GM12872 (cell line): ENCODE results near the gene VASH2.

ENCODE experiments used
- TF ChIP-seq, protein P1 (sequence below): IDR thresholded peaks from 3 replicates; pipeline ENCODE4 v1.5.1; 2011; ENCODE audit warnings: low read depth, mild to moderate bottlenecking, low read length, moderate library complexity; ENCODE audit not compliant: insufficient read depth

Gene VASH2

GRCh38 chr1:212973899-212974298, 23.6 kb downstream of the VASH2 start:
- TF ChIP-seq, protein P1, sequence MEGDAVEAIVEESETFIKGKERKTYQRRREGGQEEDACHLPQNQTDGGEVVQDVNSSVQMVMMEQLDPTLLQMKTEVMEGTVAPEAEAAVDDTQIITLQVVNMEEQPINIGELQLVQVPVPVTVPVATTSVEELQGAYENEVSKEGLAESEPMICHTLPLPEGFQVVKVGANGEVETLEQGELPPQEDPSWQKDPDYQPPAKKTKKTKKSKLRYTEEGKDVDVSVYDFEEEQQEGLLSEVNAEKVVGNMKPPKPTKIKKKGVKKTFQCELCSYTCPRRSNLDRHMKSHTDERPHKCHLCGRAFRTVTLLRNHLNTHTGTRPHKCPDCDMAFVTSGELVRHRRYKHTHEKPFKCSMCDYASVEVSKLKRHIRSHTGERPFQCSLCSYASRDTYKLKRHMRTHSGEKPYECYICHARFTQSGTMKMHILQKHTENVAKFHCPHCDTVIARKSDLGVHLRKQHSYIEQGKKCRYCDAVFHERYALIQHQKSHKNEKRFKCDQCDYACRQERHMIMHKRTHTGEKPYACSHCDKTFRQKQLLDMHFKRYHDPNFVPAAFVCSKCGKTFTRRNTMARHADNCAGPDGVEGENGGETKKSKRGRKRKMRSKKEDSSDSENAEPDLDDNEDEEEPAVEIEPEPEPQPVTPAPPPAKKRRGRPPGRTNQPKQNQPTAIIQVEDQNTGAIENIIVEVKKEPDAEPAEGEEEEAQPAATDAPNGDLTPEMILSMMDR, result no peak

GRCh38 chr1:212974711-212975110, 24.4 kb downstream of the VASH2 start:
- TF ChIP-seq, protein P1, result no peak

DNA sequence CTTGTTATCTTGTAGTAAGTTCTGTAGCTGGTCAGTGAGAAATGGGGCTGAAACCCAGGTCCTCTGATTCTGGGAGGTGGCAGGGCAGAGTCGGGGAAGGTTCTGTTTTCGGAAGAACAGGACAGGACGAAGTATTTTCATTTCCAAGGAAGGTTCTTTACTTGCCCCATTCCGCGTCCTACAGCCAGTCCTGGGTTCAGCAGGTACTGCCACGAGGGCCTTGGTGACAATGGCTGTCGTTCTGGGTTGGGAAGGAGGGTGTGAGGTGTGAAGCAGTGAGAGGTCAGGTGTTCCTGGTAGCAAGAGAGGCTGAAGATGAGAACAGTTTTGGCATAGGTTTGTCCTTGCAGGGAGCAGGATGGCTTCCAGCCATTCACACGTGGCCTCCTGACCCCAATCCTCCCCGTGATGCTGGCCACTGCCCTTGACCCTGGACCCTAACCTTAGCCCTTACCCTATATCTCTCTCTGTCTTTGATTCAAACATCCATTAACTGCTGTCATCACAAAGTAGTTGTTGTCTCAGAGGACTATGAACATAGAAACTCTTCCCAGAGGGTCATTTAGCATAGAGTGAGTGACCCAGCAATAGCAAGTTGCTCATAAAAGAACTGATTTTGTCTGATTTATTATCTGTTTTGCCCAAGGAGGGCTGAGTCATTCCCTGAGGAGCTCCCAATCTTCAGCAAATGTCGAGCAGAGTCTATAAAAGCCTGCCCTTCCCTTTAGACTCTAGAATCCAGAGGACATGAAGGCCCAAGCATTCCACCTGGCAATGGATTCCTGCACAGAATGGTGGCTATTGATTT, 25.0 kb downstream of the VASH2 start:
- TF ChIP-seq, protein P1, result no peak

DNA sequence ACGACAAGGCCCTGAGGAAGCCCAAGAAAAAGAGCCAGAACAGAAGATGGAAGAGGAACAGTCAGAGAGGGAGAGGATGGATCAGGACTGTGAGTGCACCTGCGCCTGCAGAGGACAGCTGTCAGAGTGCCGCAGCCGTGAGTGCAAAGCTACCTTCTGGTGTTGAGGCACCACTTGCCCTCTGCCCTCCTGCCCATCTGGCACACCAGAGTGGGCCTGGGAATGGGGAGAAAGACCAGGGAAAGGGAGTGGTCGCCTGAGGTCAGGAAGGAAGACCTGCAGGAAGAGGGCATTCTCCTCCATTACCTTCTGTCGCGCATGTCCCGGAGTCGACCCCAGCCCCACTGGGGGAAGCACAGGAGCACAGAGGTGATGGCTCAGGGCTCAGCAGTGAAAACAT, 26.2 kb downstream of the VASH2 start:
- TF ChIP-seq, protein P1, result no peak

DNA sequence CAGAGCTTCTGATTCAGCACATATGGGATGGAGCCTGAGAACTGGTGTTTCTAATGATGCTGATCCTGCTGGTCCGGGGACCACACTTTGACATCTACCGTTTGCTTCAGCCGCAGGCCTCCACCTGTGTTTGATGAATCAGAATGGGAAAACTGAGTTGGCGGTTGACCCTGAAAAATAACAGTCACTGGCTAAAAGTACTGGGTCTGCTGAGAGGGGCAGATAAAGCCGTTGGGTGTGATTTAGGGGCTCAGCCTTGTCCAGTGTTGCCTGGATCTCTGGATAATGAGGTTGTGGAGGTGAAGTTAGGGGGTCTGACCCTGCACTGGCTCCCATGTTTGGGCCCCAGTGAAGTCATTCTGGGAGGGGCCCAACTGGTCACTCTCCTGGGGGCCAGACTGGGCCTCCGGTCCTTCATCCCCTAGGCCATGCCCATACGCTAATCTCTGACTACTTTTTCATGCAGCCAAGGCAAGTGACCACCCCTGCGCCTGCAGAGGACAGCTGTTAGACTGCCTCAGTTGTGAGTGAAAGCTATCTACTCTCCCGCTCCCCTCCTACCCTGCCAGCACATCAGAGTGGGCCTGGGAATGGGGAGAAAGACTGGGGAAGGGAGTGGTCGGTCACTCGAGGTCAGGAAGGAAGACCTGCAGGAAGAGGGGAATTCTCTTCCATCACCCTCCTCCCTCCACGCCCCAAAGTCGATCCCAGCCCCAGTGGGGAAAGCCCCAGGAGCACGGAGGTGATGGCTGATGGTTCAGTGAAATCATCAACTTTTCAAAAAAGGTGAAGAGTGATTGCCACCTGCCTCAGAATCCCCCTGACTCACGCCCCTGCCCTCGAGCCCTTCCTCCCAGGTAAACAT, 27.7 kb downstream of the VASH2 start:
- TF ChIP-seq, protein P1, result no peak

DNA sequence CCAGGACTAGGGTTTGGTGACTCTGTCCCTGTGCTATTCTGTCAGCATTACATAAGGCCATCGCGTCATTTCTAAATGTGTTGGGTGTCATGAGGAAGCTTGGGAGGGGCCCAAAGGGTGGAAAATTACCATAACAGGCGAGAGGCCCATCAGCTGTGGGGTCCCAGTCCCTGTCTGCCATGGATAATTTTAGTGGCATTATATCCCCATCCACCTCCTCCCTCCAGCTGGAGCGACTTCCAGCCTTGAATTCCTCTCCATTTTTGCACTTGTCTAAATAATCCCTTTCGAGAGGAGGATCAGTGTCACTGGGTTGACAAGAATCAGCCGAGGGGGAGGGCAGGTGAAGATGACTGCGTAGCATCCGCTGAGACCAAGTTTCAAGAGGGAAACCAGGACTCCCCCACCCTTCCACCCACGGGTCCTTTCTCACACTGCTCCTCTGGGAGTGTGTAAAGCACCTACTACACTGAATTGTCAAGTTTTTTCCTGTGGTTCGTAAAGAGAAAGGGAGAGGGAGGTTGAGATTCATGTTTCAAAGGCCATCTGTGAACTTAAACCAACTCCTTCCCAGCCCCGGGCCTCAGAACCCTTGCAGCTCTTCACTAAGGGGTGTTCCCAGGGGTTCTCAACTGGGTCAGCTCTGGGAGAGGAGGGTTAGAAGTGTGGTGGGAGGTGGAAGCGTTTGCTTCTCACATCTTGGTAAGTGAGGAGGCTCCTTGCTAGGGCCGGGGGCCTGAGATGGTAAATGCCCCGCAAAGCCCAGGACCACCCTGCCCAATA, 29.2 kb downstream of the VASH2 start:
- TF ChIP-seq, protein P1, result no peak; the same call in 2 of the 3 replicates
